ENCODE measurements around the gene PROP1.

DNA sequence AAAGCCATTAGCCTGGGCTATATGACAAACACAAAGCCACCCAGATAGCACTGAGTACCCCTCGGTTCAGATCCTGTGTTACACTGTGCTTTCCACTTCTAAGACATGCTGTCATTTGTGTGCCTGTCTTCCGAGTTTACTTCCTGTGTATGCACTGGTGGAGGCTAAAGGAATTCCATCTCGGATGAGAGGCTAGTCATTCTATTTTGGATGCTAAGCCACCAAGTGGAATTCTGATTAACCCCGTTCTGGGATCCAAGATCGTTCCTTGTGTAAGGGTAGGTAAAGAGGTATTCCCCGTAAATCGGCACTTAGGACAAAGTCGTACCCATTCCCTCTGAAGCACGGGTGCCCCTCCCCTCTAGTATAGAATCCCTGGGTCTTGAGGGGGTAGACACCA lies 8.7 kb downstream of the PROP1 start:
- TF ChIP-seq, protein P1, sequence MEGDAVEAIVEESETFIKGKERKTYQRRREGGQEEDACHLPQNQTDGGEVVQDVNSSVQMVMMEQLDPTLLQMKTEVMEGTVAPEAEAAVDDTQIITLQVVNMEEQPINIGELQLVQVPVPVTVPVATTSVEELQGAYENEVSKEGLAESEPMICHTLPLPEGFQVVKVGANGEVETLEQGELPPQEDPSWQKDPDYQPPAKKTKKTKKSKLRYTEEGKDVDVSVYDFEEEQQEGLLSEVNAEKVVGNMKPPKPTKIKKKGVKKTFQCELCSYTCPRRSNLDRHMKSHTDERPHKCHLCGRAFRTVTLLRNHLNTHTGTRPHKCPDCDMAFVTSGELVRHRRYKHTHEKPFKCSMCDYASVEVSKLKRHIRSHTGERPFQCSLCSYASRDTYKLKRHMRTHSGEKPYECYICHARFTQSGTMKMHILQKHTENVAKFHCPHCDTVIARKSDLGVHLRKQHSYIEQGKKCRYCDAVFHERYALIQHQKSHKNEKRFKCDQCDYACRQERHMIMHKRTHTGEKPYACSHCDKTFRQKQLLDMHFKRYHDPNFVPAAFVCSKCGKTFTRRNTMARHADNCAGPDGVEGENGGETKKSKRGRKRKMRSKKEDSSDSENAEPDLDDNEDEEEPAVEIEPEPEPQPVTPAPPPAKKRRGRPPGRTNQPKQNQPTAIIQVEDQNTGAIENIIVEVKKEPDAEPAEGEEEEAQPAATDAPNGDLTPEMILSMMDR (conservative IDR thresholded peaks at IDR 0.05 in 1 of 2, IDR thresholded peaks at IDR 0.05 in 1 of 2; ENCODE audit: extremely low read depth in 1 of 2, insufficient read depth in 1 of 2, low read depth in 1 of 2, low read length in 2 of 2): no peak
- no peak for TF ChIP-seq EZH2 (IDR thresholded peaks at IDR 0.05; ENCODE audit: borderline replicate concordance, low read length)

All from mammary epithelial cell (primary cell).